ENCODE results near the gene HOPX.
"Not testable (repeated sequence)": the region's sequence is repeated elsewhere in the genome, so short reads cannot be mapped to it uniquely, and the experiment has no call there.

Gene HOPX

GRCh38 chr4:56622176-56622575 is 58.9 kb downstream of the HOPX start:
- DNase-seq = no peak

DNA sequence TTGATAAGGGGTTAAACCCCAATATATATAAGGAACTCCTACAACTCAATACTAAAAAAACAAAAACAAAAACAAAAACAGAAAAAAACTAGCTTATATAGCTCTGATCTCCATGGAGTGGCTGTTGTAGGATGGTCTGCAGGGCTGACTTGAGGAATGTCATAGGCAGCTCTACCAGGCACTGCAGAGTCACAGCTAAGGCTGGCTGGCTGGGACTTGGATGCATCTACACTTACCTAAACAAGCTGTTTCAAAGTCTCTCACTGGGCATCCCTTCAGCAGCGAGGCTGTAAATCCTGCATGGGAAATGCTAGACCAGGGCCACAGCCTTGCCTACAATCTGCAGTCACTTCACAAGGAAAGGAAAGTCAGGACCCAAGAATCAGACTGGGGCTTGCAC is 61.3 kb downstream of the HOPX start:
- no peak for DNase-seq

GRCh38 chr4:56619160-56619559 is 61.9 kb downstream of the HOPX start:
- DNase-seq = no peak

- DNase-seq = no peak
These were observed 62.4 kb downstream of the HOPX start for GRCh38 chr4:56618734-56619133.

GRCh38 chr4:56613101-56613862 is 67.8 kb downstream of the HOPX start:
- DNase-seq = peak; percentile 91

GRCh38 chr4:56612282-56612681 is 68.8 kb downstream of the HOPX start:
- no peak for DNase-seq

GRCh38 chr4:56611501-56611900 is 69.6 kb downstream of the HOPX start:
- DNase-seq = no peak

DNA sequence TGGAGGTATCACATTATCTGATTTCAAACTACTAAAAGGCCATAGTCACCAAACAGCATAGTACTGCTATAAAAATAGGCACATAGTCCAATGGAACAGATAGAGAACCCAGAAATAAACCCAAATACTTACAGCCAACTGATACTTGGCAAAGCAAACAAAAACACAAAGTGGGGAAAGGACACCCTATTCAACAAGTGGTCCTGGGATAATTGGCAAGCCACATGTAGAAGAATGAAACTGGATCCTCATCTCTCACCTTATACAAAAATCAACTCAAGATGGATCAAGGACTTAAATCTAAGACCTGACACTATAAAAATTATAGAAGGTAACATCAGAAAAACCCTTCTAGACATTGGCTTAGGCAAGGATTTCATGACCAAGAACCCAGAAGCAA is 70.9 kb downstream of the HOPX start:
- not testable (repeated sequence) for DNase-seq

GRCh38 chr4:56607926-56608325 is 73.2 kb downstream of the HOPX start:
- DNase-seq = no peak

- no peak for DNase-seq
These were observed 74.7 kb downstream of the HOPX start for GRCh38 chr4:56606385-56606784.

DNA sequence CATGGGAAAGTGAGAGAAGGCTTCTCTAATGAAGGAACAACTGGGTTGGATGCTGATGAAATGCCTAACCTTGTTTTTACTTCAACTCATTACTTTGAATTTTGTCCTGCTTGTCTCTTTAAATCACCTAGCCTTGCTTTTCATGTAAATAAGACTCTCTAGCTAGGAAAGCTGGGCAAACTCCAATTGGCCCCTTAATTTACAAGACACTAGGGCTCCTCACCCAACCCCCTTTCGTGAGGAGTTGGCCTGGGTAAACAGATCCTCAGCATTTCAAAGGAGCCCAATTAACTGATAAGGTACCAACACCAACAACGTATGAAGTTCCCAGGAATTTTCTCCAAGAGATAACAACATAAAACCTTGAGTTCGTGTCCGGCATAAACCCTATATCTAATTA is 75.6 kb downstream of the HOPX start:
- not testable (repeated sequence) for DNase-seq

DNA sequence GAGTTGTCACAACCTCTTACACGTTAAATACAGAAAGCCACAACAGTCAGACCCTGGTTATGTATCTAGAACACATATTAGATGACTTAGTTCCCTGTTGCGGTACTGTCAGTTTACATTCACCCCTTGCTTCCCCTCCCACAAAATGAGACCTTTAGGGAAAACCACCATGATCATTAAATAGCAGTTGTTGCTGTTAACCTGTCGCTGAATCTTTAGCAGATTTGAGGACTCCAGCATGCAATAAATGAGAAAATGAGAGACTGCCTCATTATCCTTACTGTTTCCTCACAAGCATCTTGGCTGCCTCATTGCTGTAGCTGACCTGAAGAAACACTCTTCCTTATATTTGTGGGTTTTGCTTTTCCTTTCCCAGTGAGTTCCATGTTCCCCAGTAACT is 77.8 kb downstream of the HOPX start:
- no peak for DNase-seq

Measured in kidney glomerular epithelial cell (primary cell).